GM19397 (cell line): ENCODE measurements around the gene CACNA1H.

Experiments
- ATAC-seq: cut with Tn5 transposase; IDR thresholded peaks from one replicate; pipeline ENCODE4 v1.9.1; 2021; ENCODE audit warnings: mild to moderate bottlenecking, moderate library complexity; ENCODE audit not compliant: unreplicated experiment

Gene CACNA1H

DNA sequence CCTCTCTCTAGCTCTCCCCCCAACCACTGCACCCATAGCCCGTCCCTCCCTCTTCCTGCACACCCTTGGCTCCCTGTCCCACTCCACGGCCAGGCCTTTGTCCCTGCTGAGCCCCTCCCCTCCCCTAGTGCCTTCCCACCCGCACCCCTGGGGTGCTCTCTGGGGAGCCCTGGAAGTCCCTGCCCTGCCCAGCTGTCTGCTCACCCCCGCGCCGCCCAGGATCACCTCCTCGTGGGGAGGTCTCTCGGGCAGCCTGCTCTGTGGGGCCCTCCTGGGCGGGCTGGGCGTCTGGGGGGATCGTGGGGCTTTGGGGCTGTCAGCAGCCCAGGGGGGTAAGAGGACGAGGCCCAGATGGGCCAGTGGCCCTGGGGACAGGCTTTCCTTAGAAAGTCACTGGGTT lies 18.1 kb downstream of the CACNA1H start:
- no peak for ATAC-seq

DNA sequence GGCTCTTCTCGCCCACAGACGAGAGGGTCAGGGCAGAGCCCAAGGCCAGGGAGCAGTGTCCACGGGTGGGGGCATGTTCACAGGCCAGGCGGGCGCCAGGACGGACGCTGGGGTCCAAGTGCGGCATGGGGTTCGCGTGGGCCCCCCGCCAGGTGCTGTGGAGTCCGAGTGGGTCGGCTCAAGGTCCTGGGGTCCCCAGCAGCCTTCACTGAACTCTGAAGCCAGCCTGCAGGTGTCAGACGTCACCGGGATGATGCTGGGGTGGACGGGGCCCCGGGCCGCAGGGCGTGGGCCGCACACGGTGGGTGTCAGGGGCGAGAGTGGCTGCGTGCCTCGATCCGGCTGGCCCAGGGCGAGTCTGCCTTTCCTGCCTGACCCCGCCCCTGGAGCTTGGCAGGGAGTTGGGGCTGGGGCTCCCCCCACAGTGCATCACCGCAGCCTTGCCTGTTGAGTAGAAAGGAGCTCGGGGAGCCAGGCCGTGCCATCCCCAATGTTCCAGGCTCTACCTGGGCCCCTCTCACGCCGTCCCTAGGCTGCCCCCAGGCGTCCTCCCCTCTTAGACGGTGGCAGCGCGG lies 19.0 kb downstream of the CACNA1H start:
- no peak for ATAC-seq

DNA sequence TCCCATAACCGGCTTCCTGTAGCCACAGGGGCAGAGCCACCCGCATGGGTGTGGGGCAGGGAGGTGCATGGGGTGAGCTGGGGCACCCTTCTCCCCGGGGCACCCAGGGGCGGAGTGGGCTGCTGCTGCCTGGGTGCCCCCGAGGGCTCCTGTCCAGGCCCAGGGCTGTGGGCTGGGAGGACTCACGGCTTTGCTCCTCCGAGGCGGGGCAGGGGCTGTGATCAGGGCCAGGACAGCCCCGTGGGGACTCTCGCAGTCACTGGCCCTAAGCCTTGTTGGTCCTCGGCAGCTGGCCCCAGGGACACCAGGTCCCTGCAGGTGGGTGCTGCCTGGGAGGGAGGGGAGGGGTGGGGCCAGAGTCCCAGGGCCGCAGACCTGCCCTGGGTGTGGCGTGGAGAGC lies 19.7 kb downstream of the CACNA1H start:
- ATAC-seq, result no peak

DNA sequence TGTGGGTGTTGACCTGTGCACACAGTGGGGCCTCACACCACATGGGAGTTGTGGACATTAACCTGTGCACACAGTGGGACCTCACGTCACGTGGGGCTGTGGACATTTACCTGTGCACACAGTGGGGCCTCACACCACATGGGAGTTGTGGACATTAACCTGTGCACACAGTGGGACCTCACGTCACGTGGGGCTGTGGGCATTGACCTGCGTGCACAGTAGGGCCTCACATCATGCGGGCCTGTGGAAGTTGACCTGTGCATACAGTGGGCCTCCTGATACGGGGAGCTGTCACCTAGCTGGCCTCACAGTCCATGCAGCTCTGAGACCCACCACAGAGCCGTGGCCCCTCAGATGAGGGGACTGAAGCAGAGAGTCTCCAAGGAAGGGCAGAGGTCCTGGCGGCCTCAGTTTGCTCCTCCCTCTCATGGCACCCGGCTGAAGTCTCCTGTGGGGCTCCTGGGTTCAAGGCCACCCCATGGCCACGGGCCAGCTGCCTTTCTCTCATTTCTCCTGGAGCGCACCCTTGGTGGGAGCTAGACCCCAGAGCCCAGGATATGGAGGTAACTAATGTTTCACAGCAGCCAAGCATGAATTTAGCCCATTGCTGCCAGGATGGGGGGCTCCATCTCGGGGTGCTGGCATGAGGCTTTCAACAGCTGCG lies 21.0 kb downstream of the CACNA1H start:
- no peak for ATAC-seq

DNA sequence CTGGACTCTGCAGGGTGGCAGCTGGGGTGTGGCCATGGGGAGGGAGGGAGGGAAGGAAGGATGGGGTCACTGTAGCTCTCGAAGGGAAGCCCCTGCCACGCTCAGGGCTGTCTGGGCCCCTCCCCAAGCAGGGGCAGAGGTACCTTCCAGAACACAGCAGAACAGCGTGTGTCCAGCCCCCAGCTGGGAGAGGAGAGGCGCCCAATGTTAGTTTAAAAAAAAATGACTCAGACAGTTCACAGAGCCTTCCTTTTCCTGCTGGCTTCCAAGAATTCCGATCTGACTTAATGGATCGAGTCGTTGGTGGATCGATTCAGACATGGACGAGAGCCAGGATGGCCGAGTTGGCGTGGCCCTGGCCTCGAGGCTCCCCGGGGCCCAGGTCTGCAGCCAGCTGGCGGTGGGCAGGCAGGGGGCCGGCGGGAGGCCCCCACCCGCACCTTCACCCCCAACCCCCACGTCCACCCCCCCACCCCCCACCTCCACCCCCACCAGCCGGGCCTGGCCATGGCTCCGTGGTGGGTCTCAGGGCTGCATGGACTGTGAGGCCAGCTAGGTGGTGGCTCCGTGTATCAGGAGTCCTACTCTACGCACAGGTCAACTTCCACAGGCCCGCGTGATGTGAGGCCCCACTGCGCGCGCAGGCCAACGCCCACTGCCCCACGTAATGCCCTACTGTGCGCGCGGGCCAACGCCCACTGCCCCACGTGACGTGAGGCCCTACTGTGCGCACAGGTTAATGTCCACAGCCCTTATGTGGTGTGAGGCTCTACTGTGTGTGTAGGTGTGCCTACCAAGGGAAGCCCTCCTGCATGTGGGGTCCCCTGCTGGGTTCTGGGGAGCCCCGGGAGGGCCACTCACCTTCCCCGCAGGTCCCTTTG lies 21.8 kb downstream of the CACNA1H start:
- no peak for ATAC-seq

DNA sequence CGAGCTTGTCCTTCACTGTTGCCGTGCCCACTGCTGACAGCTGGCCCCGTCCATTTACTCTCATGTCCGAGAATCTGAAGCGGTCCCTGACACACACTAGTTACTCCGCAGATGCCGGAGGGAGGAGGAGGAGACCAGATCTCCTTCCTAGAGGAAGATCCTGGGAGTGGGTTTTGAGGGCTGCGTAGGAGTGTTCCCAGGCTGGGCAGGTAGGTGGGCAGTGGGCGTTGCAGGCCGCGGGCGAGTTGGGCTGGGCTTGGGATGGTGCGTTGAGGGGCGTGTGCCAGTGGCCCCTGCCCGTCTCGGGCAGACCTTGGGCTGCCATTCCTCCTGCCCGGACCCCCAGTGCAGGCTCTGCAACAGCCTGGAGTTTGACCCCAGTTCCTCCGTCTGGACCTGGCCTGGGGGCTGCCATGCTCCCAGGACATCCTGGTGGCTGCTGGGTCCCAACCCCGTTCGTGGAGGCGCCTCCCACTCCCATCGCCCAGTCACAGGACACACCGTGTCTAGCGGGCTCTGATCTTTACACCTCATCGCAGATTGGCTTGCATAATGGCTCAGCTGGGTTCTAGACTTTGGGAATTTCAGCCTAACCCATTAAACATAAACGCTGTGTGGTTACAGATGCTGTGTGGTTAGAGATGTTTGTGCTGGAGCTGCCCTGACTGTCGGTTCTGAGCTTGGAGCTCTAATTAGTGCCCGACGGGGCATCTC lies 22.8 kb downstream of the CACNA1H start:
- no peak for ATAC-seq

DNA sequence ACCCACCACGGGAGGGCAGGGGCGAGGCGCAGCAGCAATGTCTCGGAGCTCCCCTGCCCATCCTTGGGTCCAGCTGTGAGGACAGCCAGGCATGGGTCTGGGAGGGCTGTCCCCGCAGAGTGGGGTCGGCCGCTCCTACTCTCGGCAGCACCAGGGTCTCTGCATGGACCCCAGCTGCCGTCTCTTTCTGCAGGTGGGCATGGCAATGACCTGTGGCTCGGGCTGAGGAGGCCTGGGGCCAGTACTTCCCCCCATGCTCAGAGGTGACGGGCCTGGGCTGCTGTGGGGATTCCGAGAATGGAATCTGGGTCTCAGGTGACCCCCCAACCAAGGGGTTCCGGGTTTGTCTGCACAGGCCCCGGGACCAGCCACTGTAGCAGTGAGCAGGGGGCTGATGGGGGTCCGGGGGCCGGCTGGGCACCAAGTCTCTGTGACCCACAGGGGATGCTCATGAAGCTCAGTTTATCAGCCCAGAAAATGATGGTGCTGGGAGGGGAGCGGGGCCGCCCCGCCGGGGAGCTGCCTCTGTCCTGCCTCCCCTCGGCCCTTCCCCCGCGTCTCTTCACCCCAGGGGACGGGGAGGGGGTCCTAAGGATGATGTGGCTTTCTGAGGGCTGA lies 23.5 kb downstream of the CACNA1H start:
- ATAC-seq, result no peak

DNA sequence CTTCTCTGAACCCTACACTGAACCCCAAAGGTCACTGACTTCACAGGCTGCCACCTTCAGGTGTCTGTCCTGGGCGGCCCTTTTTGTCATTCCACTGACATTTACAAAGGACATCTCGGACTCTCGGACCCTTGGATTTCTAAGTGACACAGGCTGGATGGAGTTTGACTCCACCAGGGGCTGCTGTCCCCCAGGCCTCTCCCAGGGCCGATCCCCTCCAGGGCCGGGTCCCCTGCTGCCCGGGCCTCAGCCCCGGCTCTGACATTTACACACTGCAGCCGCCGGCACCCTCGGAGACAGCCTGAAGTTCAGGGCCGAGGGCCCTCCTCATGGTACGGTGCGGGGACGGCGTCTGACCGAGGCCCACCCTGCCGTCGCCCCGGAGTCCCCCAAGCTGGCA lies 24.1 kb downstream of the CACNA1H start:
- ATAC-seq, result no peak

DNA sequence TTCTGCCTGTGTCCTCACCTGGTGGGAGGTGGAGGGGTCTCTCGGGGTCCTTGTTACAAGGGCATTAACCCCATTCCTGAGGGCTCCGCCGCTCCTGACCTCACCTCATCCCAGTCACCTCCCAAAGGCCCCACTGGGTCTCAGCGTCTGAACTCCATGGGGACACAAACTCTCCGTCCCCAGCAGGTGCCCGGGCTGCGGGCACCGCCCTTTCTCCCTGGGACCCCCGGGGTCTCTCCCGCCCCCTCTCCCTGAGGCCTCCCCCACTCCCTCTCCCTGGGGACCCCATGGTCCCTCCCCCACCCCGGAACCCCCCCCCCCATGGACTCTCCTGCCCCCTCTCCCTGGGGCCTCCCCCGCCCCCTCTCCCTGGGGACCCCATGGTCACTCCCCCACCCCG lies 24.8 kb downstream of the CACNA1H start:
- ATAC-seq, result no peak

DNA sequence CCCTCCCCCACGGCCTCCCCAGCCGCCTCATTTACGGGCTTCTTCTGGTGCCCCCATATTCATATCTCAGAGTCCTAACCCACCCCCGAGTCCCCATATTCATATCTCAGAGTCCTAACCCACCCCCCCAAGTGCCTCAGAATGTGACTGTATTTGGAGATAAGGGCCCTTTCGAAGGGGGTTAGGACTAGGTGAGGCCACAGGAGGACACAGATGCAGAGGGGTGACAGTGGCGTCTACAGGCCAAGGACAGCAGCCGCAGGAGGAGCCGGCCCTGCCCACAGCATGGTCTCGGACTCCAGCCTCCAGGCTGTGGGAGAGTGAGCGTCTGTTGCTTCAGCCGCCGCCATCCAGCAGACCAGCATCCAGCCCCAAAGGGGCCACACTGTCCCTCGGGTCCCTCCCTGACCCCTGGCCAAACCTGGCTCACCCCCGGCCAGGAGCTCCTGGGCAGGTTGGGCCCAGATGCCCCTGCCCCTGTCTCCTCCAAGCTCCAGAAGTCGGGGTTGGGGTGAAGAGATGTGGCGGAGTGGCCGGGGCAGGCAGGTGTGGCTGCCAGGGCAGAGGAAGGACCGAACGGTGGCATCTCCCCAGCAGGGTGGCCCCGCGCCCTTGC lies 25.5 kb downstream of the CACNA1H start:
- ATAC-seq, result no peak

DNA sequence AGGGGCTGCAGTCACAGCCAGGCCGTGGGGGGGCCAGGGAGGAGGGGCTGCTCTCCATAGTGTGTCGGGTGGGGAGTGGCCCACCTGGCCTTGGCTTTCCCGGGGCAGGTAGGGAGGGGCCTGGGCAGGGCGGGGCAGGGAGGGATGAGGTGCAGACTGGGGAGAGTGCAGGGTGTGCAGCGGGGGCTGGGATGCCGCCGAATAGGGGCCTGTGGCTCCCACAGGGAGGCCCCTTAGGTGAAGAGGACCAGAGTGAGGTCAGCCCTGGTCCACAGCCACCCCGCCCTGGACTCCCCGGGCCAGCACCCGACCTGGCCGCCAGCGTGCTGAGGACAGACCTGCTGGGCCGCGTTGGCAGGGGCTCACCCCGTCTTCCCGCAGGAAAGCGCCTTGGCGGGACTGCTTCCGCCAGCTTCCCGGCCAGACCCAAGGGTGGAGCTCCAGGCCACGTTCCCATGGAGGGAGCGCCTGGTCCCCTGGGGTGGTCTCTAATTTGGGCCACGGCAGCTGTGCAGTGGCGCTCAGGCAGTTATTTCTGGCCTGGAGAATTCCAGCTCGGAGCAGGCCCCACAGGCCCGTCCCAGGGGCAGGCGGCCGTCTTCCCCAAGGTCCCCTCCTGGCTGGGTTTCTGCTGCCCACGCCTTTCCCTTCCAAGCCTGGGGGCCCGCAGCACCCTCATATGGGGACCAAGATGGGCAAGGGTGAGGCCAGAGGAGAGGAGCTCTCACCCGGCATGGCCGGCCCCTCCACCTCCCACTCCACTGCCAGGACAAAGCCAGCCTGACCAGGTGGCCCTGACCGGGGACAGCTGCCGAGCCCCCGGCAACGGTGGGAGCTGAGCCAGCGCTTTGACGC lies 27.9 kb downstream of the CACNA1H start:
- ATAC-seq, result no peak

DNA sequence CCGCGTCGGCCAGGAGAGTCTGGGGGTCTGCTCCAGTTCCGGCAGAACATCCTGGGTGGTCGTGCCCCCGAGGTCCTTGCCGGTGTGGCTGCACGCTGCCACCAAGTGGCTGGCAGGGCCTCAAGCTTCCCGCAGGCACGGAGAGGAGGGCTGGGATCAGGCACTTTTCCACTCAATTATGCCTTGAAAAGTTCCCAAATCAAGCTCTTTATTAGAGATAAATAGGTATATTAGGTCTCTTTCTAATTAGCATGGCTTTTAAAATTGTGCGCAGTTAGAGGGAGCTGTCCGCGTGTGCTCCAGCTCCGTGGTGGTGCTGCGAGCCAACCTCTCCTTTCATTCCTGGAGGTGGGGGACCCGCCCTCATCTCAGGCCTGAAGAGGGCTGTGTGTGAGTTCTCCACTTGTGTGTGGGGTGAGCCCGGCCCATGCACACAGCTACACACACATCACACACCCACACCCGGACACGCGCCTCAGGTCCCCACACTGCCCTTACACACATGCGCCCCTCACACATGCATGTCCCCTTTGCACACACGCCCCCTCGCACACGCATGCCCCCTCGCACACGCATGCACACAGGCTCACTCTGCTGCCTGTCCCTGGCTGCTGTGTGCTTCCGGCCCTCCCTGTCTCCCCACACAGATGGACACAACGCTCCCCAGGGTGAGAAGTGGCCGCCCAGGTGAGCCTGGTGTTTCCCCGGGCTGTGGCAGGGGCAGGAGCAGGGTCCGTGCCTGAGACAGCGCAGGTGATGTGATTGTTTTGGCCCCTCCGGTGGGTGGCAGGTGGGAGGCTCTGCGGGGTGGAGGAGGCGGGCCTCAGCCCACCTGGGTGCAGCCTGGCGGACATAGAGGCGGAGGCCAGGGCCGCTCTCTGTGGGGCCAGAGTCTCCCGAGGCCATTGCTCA lies 28.8 kb downstream of the CACNA1H start:
- no peak for ATAC-seq

DNA sequence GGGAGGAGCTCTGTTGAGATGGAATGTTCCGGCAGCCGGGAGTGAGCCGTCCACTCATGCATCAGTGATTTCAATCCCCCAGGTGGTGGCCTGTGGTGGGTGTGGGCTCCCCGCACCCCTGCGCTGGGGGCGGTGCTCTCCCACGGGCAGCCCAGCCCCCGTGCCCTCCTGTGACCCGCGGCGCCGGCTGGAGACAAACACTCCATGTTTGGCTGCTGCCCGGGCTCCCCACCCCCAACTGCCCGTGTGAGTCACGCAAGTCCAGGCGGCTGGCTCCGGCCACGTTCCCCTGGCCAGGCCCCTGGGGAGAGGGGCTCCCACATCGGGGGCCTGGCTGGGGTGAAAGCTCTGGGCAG lies 29.4 kb downstream of the CACNA1H start:
- ATAC-seq, result no peak

DNA sequence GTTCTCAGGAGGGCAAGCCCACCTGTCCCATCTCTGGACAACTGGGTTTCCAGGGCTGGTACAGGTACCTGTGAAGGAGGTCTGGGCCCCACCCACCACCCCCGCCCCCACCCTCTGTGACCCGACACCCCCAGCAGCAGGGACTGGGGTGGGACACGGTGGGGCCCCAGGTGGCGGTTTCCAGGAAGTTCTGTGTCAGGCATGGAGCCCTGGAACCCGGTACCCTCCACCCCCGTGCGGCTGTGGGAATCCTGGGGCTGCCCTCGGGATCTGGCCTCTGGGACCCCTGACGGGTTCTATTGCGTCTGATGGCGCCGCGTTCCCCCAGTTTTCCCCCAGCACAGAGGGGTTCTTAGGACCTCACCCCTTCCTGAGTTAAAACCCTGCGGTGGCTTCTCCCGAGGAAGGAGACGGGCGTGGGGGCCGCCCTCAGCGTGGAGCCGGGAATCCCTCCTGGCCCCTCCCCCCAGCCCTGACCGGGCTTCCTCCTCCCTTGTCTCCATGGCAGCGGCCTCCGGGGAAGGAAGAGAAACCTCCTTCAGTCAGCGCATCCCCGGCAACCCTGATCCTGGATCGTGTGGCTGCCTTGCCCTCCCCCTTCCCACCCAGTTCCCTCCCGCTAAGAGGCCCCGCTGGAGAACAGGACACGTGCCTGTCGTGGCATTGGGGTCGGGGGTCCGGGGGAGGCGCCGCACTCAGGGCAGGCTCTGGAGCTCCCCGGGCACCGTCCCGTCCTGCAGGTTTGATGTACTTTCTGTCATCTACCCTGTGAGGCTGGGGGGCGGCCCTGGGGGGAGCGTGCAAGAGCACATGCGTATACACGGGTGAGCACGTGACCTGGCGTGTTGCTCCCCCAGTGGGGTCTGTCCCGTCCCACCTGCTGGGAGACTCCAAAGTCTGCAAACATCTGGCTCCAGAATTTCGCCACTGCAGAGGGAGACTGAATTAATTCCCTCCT lies 30.3 kb downstream of the CACNA1H start:
- no peak for ATAC-seq

DNA sequence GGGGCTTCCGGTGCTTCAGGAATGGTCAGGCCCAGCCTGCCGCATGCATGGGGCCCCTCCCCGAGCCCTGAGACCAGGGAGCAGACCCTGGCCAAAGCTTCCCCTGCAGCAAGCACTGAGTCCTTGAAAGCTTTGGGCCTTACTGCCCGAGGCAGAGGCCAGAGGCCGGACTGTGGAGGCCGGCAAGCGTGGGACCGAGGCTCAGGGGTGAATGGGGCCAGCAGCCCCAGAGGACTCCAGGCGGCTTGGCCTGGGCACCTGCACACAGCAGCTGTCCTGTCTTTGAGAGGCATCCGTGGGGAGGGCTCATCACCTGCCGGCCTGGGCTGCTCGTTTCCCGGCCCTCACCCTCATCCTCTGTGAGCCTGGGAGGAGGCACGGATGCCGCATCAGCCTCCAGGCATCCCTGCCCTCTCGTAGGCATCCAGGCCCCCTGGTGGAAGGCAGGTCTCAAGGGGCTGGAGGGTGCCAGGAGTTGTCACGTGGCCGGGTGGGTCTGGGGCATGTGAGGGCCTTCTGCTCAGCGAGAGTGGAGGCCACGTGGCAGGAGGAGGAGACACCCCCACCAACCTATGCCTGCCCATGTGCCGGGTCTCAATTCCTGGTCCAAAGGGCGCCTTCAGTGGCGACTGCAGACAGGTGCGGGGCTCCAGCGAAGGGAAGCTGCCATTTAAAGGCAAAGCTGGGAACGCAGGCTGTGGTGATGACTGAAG lies 31.4 kb downstream of the CACNA1H start:
- no peak for ATAC-seq

DNA sequence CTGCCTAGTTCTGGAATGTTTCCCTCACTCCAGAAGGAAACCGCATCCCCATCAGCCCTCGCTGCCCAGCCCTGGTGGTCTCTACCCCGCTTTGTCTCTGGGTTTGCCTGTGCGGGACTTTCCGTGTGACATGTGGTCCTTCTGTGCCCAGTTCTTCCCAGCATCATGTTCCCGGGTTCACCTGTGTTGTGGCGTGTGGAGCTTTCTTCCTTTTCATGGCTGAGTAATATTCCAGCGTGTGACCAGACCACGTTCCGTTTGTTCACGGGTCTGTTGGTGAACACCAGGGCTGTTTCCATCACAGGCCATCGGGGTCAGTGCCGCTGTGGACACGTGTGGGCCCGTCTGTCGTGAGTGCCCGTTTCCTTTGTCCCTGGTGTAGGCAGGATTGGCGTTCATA lies 32.1 kb downstream of the CACNA1H start:
- ATAC-seq, result no peak
